ENCODE results near the gene TPCN1. TPM values are rescaled to one million over a fixed set of nuclear protein-coding genes. Genes with fewer than 3 reads are reported as not detected.

Gene TPCN1
- total RNA-seq, 4 donors from 2014 or later: 15.5 to 48.8 (median 34.5) TPM

- 98 to 100% methylated on average over 2 to 11 of the region's 21 CpGs for WGBS, 2 donors
- TF ChIP-seq CTCF (IDR thresholded peaks at IDR 0.05) (no peak), POLR2A (IDR thresholded peaks at IDR 0.05) (no peak)
- Histone ChIP-seq H3K27ac (no peak overlapping the region), H3K9me3 (no peaks in the 10 kb centered on the region), H3K36me3 (peaks cover 45 to 100% (median 48%) of the 10 kb centered on the region in 3 donors), H3K4me3 (no peak overlapping the region), H3K27me3 (no peaks in the 10 kb centered on the region), H3K4me1 (no peaks in the 10 kb centered on the region)
- no peak for DNase-seq
- intact Hi-C loops (cut with DNase I): no loop called here
Observed at GRCh38 chr12:113287146-113287898, 66.1 kb downstream of the TPCN1 start.

GRCh38 chr12:113287899-113288282 is 66.6 kb downstream of the TPCN1 start:
- no peak for TF ChIP-seq POLR2A (IDR thresholded peaks at IDR 0.05)
- no peak for TF ChIP-seq CTCF (IDR thresholded peaks at IDR 0.05)
- Histone ChIP-seq H3K9me3 (no peaks in the 10 kb centered on the region), H3K27me3 (no peaks in the 10 kb centered on the region), H3K4me3 (no peak overlapping the region), H3K4me1 (no peaks in the 10 kb centered on the region), H3K36me3 (peaks cover 48 to 100% (median 51%) of the 10 kb centered on the region in 3 donors), H3K27ac (no peak overlapping the region)
- WGBS, 2 donors: 86 to 87% methylated on average over 3 to 15 of the region's 19 CpGs
- intact Hi-C loops (cut with DNase I): no loop called here
- DNase-seq: no peak

GRCh38 chr12:113289361-113289760 is 68.1 kb downstream of the TPCN1 start:
- no peak for DNase-seq
- no peak overlapping the region for H3K27ac ChIP-seq
- H3K4me3 ChIP-seq: no peak overlapping the region
- WGBS, 2 donors: 75 to 93% methylated on average over 1 to 2 of the region's 2 CpGs
- H3K9me3 ChIP-seq: no peaks in the 10 kb centered on the region
- H3K36me3 ChIP-seq: peaks cover 40 to 100% (median 55%) of the 10 kb centered on the region in 3 donors
- H3K27me3 ChIP-seq: no peaks in the 10 kb centered on the region
- intact Hi-C loops (cut with DNase I): no loop called here
- no peaks in the 10 kb centered on the region for H3K4me1 ChIP-seq
- TF ChIP-seq CTCF (IDR thresholded peaks at IDR 0.05) (no peak), POLR2A (IDR thresholded peaks at IDR 0.05) (no peak)

GRCh38 chr12:113290506-113290905 is 69.2 kb downstream of the TPCN1 start:
- no peak for TF ChIP-seq CTCF (IDR thresholded peaks at IDR 0.05)
- TF ChIP-seq POLR2A (IDR thresholded peaks at IDR 0.05): no peak
- intact Hi-C loops (cut with DNase I): no loop called here
- H3K4me3 ChIP-seq: no peak overlapping the region
- no peak for DNase-seq
- H3K27me3 ChIP-seq: no peaks in the 10 kb centered on the region
- no peak overlapping the region for H3K27ac ChIP-seq
- H3K4me1 ChIP-seq: no peaks in the 10 kb centered on the region
- H3K36me3 ChIP-seq: peaks cover 36 to 100% (median 53%) of the 10 kb centered on the region in 3 donors
- no peaks in the 10 kb centered on the region for H3K9me3 ChIP-seq
- WGBS, 2 donors: 100% methylated on average over 2 of the region's 5 CpGs

GRCh38 chr12:113291586-113291985 is 70.3 kb downstream of the TPCN1 start:
- 89% methylated on average over 16 to 17 of the region's 17 CpGs for WGBS, 2 donors
- Histone ChIP-seq H3K27me3 (no peaks in the 10 kb centered on the region), H3K27ac (no peak overlapping the region), H3K36me3 (peaks cover 40 to 100% (median 42%) of the 10 kb centered on the region in 3 donors), H3K9me3 (no peaks in the 10 kb centered on the region), H3K4me1 (no peaks in the 10 kb centered on the region), H3K4me3 (no peak overlapping the region)
- no peak for DNase-seq
- no peak for TF ChIP-seq POLR2A (IDR thresholded peaks at IDR 0.05)
- TF ChIP-seq CTCF (IDR thresholded peaks at IDR 0.05): no peak
- intact Hi-C loops (cut with DNase I): no loop called here
